H1 (cell line): Measurements from ENCODE around the gene MAP4K1. TPM values are rescaled to one million over a fixed set of nuclear protein-coding genes. Genes with fewer than 3 reads are reported as not detected.

ENCODE experiments used
- CTCF ChIP-seq, 3 experiments: IDR thresholded peaks; 1 replicate in 2 of 3; 2 replicates in 1 of 3; pipeline versions ENCODE4 v1.5.1 to v1.6.1; 2011; ENCODE audit warnings: low read length in 3 of 3, mild to moderate bottlenecking in 3 of 3, inconsistent platforms in 2 of 3, low read depth in 1 of 3, moderate library complexity in 1 of 3; ENCODE audit not compliant: insufficient read depth in 1 of 3; ENCODE audit errors: control extremely low read depth in 1 of 3
- GABPA ChIP-seq: IDR thresholded peaks from 2 replicates; pipeline ENCODE4 v1.6.1; 2011; ENCODE audit warnings: mild to moderate bottlenecking, low read length, moderate library complexity, borderline replicate concordance; ENCODE audit not compliant: insufficient read depth
- POLR2AphosphoS5 ChIP-seq: IDR thresholded peaks from 2 replicates; pipeline ENCODE4 v1.6.1; 2011; ENCODE audit warnings: low read depth, low read length
- SIN3A ChIP-seq, 2 experiments: IDR thresholded peaks in 1 of 2; conservative IDR thresholded peaks in 1 of 2; 2 replicates each; pipeline ENCODE4 v1.6.1; 2011 to 2012; ENCODE audit warnings: low read length in 2 of 2, improper control_type of control experiment in 1 of 2, low read depth in 1 of 2, mild to moderate bottlenecking in 1 of 2
- polyA plus RNA-seq, 7 experiments: library from polyadenylated mRNA; depleted of rRNA in 3 of 7; stranded (reverse) in 5 of 7; unstranded in 2 of 7; fragments of >200 nt in 5 of 7; fragments of 200-250 nt in 2 of 7; gene quantifications; 1 replicate in 5 of 7; 2 replicates in 1 of 7; 4 replicates in 1 of 7; pipeline versions ENCODE4 v1.2.1 to v1.2.3, GENCODE V29; 2011 to 2013; ENCODE audit warnings: missing spikeins in 2 of 7, mixed read lengths in 2 of 7
- total RNA-seq: library from RNA; stranded (reverse); fragmentation: NEBNext Ultra II Directional; extraction: Animal tissue kit (Norgen Biotek cat#: 25700); gene quantifications from 2 replicates; pipeline ENCODE4 v1.2.1, GENCODE V29; 2021
- TF ChIP-seq, protein P1 (sequence below): fragments of 300-600 bp; sonication (generic); IDR thresholded peaks from 2 replicates; pipeline ENCODE4 v1.7.1; 2012; ENCODE audit warnings: low read length, moderate library complexity, mild to moderate bottlenecking, inconsistent platforms; ENCODE audit not compliant: insufficient replicate concordance

Gene MAP4K1
- total and polyA plus RNA-seq, 2 of the 8 experiments (the other 6 are each of a cell fraction or from before 2014, with no cell fraction given) = 9.0 to 10.4 TPM

- TF ChIP-seq, protein P1, sequence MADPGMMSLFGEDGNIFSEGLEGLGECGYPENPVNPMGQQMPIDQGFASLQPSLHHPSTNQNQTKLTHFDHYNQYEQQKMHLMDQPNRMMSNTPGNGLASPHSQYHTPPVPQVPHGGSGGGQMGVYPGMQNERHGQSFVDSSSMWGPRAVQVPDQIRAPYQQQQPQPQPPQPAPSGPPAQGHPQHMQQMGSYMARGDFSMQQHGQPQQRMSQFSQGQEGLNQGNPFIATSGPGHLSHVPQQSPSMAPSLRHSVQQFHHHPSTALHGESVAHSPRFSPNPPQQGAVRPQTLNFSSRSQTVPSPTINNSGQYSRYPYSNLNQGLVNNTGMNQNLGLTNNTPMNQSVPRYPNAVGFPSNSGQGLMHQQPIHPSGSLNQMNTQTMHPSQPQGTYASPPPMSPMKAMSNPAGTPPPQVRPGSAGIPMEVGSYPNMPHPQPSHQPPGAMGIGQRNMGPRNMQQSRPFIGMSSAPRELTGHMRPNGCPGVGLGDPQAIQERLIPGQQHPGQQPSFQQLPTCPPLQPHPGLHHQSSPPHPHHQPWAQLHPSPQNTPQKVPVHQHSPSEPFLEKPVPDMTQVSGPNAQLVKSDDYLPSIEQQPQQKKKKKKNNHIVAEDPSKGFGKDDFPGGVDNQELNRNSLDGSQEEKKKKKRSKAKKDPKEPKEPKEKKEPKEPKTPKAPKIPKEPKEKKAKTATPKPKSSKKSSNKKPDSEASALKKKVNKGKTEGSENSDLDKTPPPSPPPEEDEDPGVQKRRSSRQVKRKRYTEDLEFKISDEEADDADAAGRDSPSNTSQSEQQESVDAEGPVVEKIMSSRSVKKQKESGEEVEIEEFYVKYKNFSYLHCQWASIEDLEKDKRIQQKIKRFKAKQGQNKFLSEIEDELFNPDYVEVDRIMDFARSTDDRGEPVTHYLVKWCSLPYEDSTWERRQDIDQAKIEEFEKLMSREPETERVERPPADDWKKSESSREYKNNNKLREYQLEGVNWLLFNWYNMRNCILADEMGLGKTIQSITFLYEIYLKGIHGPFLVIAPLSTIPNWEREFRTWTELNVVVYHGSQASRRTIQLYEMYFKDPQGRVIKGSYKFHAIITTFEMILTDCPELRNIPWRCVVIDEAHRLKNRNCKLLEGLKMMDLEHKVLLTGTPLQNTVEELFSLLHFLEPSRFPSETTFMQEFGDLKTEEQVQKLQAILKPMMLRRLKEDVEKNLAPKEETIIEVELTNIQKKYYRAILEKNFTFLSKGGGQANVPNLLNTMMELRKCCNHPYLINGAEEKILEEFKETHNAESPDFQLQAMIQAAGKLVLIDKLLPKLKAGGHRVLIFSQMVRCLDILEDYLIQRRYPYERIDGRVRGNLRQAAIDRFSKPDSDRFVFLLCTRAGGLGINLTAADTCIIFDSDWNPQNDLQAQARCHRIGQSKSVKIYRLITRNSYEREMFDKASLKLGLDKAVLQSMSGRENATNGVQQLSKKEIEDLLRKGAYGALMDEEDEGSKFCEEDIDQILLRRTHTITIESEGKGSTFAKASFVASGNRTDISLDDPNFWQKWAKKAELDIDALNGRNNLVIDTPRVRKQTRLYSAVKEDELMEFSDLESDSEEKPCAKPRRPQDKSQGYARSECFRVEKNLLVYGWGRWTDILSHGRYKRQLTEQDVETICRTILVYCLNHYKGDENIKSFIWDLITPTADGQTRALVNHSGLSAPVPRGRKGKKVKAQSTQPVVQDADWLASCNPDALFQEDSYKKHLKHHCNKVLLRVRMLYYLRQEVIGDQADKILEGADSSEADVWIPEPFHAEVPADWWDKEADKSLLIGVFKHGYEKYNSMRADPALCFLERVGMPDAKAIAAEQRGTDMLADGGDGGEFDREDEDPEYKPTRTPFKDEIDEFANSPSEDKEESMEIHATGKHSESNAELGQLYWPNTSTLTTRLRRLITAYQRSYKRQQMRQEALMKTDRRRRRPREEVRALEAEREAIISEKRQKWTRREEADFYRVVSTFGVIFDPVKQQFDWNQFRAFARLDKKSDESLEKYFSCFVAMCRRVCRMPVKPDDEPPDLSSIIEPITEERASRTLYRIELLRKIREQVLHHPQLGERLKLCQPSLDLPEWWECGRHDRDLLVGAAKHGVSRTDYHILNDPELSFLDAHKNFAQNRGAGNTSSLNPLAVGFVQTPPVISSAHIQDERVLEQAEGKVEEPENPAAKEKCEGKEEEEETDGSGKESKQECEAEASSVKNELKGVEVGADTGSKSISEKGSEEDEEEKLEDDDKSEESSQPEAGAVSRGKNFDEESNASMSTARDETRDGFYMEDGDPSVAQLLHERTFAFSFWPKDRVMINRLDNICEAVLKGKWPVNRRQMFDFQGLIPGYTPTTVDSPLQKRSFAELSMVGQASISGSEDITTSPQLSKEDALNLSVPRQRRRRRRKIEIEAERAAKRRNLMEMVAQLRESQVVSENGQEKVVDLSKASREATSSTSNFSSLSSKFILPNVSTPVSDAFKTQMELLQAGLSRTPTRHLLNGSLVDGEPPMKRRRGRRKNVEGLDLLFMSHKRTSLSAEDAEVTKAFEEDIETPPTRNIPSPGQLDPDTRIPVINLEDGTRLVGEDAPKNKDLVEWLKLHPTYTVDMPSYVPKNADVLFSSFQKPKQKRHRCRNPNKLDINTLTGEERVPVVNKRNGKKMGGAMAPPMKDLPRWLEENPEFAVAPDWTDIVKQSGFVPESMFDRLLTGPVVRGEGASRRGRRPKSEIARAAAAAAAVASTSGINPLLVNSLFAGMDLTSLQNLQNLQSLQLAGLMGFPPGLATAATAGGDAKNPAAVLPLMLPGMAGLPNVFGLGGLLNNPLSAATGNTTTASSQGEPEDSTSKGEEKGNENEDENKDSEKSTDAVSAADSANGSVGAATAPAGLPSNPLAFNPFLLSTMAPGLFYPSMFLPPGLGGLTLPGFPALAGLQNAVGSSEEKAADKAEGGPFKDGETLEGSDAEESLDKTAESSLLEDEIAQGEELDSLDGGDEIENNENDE = no peak
- TF ChIP-seq CTCF (IDR thresholded peaks at IDR 0.05; ENCODE audit: control extremely low read depth in 1 of 3, insufficient read depth in 1 of 3, low read depth in 1 of 3, low read length in 3 of 3) (peak; percentile 87 to 91 (median 90)), SIN3A (conservative IDR thresholded peaks at IDR 0.05 in 1 of 2, IDR thresholded peaks at IDR 0.05 in 1 of 2; ENCODE audit: low read depth in 1 of 2, low read length in 2 of 2) (peak in 1 of 2 experiments; percentile 61; a peak in 1 of 4 replicates), POLR2AphosphoS5 (peak; percentile 12; the same call in 1 of the 2 replicates), GABPA (no peak)
Observed at GRCh38 chr19:38634757-38635482, 17.2 kb upstream of the MAP4K1 start (continued).
